Fibroblast of skin of right biceps (primary cell): ENCODE measurements around the gene SH3YL1.
"Not testable (repeated sequence)": the region's sequence is repeated elsewhere in the genome, so short reads cannot be mapped to it uniquely, and the experiment has no call there.

ENCODE experiments used
- DNase-seq: peaks from one replicate; pipeline ENCODE4 v3.0.0-alpha.2; 2013

SH3YL1 gene

DNA sequence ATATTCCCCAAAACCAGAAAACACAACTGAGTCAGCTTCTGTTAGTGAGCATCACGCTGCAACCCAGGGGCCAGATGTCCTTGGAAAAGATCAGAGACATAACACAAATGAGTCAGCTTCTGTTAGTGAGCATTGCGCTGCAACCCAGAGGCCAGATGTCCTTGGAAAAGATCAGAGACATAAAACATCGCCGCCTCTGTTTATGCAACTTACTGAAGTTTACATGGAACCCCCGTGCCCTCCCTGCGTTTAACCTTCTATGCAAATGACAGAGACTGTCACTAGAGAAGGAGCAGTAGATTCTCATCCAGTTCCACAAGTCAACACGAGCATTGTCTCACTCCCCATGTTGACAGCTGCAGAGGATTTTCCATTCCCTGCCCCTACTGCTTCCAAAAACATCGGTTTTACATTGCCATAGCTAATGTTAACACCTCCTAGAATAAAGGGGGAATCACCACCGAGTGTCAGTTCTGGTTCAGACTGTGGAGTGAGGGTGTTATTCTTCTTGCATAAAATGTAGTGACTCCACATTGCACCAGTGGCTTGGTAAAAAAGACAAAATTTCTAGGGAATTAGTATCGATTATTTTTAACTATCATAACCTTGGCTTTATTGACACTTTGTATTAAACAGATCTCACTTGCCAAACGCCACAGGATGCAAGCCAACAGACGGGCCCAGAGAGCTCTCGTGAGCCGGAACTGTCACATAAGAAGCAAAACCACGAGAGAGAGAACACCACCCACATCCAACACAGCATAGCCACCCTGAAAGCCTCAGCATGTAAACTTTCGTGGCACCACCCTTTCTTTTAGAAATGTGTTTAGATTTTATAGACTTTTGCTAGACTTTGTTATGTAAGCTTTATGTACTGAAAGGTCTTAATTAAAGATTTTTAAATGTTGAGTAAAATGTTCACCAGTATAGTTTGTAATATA is 87.7 kb downstream of the SH3YL1 start:
- no peak for DNase-seq

DNA sequence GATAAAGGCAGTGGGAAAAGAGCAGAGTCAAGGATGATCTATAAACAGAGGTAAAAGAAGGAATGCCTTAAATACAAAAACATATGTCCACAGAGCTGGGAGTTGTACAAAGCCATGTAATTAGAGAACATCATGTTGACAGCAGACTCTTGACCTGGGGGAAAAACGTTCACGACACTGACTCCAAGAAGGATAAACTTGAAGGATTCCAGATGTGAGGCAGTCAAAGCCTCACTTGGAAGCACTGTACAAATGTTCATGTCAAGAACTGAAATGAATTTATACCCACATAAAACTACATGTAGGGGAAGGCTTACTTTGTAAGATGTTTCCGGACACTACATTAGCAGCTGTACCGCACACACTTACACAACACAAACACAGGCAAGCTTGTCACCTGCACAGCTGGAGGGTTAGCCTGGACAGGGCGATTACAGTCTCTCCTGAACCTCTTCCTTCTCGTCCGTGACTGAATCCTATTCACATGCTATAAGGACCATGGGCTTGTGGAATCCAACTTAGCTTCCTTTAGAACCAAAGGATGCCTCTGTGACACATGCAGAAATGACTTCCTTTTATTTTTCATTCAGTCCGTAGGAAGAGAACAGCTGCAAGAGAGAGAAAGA is 88.6 kb downstream of the SH3YL1 start:
- DNase-seq = no peak

DNA sequence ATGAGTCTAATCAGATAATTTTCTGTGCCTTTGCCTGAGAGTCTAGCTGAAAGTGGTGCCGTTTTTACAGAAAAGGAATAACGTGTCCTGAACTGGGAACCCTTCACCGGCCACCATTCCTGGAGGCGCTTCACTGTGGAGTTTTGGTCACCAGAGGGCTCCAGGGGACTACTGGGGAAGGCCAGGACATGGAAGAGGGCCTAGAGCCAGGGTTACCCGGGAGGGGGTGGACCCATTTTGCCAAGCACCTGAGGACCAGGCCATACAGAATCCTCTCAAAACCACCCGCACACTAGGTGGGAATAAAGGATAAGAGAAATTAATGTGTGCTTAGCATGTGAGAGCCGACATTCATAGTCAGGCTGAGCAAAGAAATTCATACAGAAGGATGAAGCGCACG is 91.7 kb downstream of the SH3YL1 start:
- DNase-seq = not testable (repeated sequence)

DNA sequence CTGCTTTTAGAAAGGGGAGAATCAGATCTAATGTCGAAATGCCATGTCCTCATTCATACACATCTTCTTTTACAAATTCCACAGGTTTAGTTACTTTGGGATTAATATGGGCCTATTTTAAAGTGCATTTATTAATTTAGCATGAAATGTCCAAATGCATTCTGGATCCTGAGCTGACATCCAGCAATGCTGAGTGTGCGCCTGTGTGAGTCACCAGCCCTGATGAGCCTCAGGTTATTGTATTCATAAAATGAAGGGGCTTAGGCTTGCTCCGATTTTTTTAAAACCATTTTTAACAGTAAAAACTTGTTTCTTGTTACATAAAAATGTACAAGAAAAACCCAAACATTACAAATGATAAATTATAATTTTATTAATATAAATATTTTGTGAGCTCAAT is 94.1 kb downstream of the SH3YL1 start:
- no peak for DNase-seq
